ENCODE measurements around the gene BCAS3. TPM values are rescaled to one million over a fixed set of nuclear protein-coding genes. Genes with fewer than 3 reads are reported as not detected.
"Not testable (repeated sequence)": the region's sequence is repeated elsewhere in the genome, so short reads cannot be mapped to it uniquely, and the experiment has no call there.

BCAS3 gene
- total RNA-seq, 1 donor from 2014 or later: 17.1 TPM

- DNase-seq (ENCODE audit: low read depth, low spot score): no peak
These were observed 312.2 kb downstream of the BCAS3 start for GRCh38 chr17:60989846-60990245.

- no peak for DNase-seq (ENCODE audit: low read depth, low spot score)
These were observed 315.8 kb downstream of the BCAS3 start for GRCh38 chr17:60993497-60993896.

- DNase-seq (ENCODE audit: low read depth, low spot score): no peak
These were observed 318.0 kb downstream of the BCAS3 start for GRCh38 chr17:60995680-60996079.

- DNase-seq (ENCODE audit: low read depth, low spot score): no peak
These were observed 323.3 kb downstream of the BCAS3 start for GRCh38 chr17:61000911-61001310.

- no peak for DNase-seq (ENCODE audit: low read depth, low spot score)
These were observed 324.7 kb downstream of the BCAS3 start for GRCh38 chr17:61002316-61002736.

- no peak for DNase-seq (ENCODE audit: low read depth, low spot score)
These were observed 327.7 kb downstream of the BCAS3 start for GRCh38 chr17:61005358-61005757.

- DNase-seq (ENCODE audit: low read depth, low spot score): not testable (repeated sequence)
These were observed 328.3 kb downstream of the BCAS3 start for GRCh38 chr17:61005958-61006357.

- no peak for DNase-seq (ENCODE audit: low read depth, low spot score)
These were observed 330.3 kb downstream of the BCAS3 start for GRCh38 chr17:61007980-61008379.

GRCh38 chr17:61009663-61010062 is 332.0 kb downstream of the BCAS3 start:
- no peak for DNase-seq (ENCODE audit: low read depth, low spot score)

- no peak for DNase-seq (ENCODE audit: low read depth, low spot score)
These were observed 333.1 kb downstream of the BCAS3 start for GRCh38 chr17:61010661-61011170.

- no peak for DNase-seq (ENCODE audit: low read depth, low spot score)
These were observed 333.6 kb downstream of the BCAS3 start for GRCh38 chr17:61011251-61011650.

GRCh38 chr17:61015966-61016365 is 338.3 kb downstream of the BCAS3 start:
- DNase-seq (ENCODE audit: low read depth, low spot score): no peak

- DNase-seq (ENCODE audit: low read depth, low spot score): no peak
These were observed 339.8 kb downstream of the BCAS3 start for GRCh38 chr17:61017317-61018006.

- no peak for DNase-seq (ENCODE audit: low read depth, low spot score)
These were observed 341.3 kb downstream of the BCAS3 start for GRCh38 chr17:61018938-61019337.

- DNase-seq (ENCODE audit: low read depth, low spot score): no peak
These were observed 346.3 kb downstream of the BCAS3 start for GRCh38 chr17:61023996-61024395.

GRCh38 chr17:61026818-61027217 is 349.2 kb downstream of the BCAS3 start:
- no peak for DNase-seq (ENCODE audit: low read depth, low spot score)

- no peak for DNase-seq (ENCODE audit: low read depth, low spot score)
These were observed 351.5 kb downstream of the BCAS3 start for GRCh38 chr17:61029181-61029580.

GRCh38 chr17:61040666-61041065 is 363.0 kb downstream of the BCAS3 start:
- no peak for DNase-seq (ENCODE audit: low read depth, low spot score)

- DNase-seq (ENCODE audit: low read depth, low spot score): not testable (repeated sequence)
These were observed 364.7 kb downstream of the BCAS3 start for GRCh38 chr17:61042348-61042747.

- no peak for DNase-seq (ENCODE audit: low read depth, low spot score)
These were observed 369.9 kb downstream of the BCAS3 start for GRCh38 chr17:61047515-61047914.

GRCh38 chr17:61048376-61049106 is 370.9 kb downstream of the BCAS3 start:
- no peak for DNase-seq (ENCODE audit: low read depth, low spot score)

- DNase-seq (ENCODE audit: low read depth, low spot score): peak; percentile 5
These were observed 375.8 kb downstream of the BCAS3 start for GRCh38 chr17:61053469-61053868.

- no peak for DNase-seq (ENCODE audit: low read depth, low spot score)
These were observed 376.8 kb downstream of the BCAS3 start for GRCh38 chr17:61054436-61054835.

All from pulmonary artery endothelial cell (primary cell).